ENCODE measurements around the gene CLCN6. TPM values are rescaled to one million over a fixed set of nuclear protein-coding genes. Genes with fewer than 3 reads are reported as not detected.
A peak's percentile ranks its signal among the peaks of the same experiment; 100 is the strongest.

Gene CLCN6
- total and polyA plus RNA-seq, 4 donors, result 16.5 to 49.3 (median 27.0) TPM

- WGBS (ENCODE audit: insufficient coverage), result 67% methylated on average over 9 of the region's 10 CpGs
- H3K27ac ChIP-seq (ENCODE audit: low read depth, low read length), result no peak overlapping the region
- peaks cover 17% of the 10 kb centered on the region for H3K4me1 ChIP-seq (ENCODE audit: control insufficient read depth, insufficient read depth, low read length)
- no peaks in the 10 kb centered on the region for H3K9me3 ChIP-seq (ENCODE audit: control insufficient read depth, insufficient read depth, low read length)
- no peaks in the 10 kb centered on the region for H3K36me3 ChIP-seq (ENCODE audit: control insufficient read depth, insufficient read depth, low read length)
- no peak overlapping the region for H3K4me3 ChIP-seq (ENCODE audit: low read depth, low read length)
- H3K27me3 ChIP-seq (ENCODE audit: control insufficient read depth, insufficient read depth, low read length), result no peaks in the 10 kb centered on the region
- DNase-seq (ENCODE audit: low read depth in 4 of 6, low spot score in 6 of 6), result no peak
Observed at GRCh38 chr1:11874258-11874562, 68.2 kb downstream of the CLCN6 start.

GRCh38 chr1:11874624-11875023, 68.6 kb downstream of the CLCN6 start:
- Histone ChIP-seq H3K27me3 (ENCODE audit: control insufficient read depth, insufficient read depth, low read length) (no peaks in the 10 kb centered on the region), H3K4me3 (ENCODE audit: low read depth, low read length) (no peak overlapping the region), H3K4me1 (ENCODE audit: control insufficient read depth, insufficient read depth, low read length) (peaks cover 21% of the 10 kb centered on the region), H3K9me3 (ENCODE audit: control insufficient read depth, insufficient read depth, low read length) (no peaks in the 10 kb centered on the region), H3K36me3 (ENCODE audit: control insufficient read depth, insufficient read depth, low read length) (no peaks in the 10 kb centered on the region), H3K27ac (ENCODE audit: low read depth, low read length) (no peak overlapping the region)
- WGBS (ENCODE audit: insufficient coverage), result 82% methylated on average over 6 of the region's 6 CpGs
- DNase-seq (ENCODE audit: low read depth in 4 of 6, low spot score in 6 of 6), result no peak

GRCh38 chr1:11875094-11875493, 69.1 kb downstream of the CLCN6 start:
- Histone ChIP-seq H3K27ac (ENCODE audit: low read depth, low read length) (no peak overlapping the region), H3K4me3 (ENCODE audit: low read depth, low read length) (no peak overlapping the region), H3K9me3 (ENCODE audit: control insufficient read depth, insufficient read depth, low read length) (no peaks in the 10 kb centered on the region), H3K36me3 (ENCODE audit: control insufficient read depth, insufficient read depth, low read length) (no peaks in the 10 kb centered on the region), H3K4me1 (ENCODE audit: control insufficient read depth, insufficient read depth, low read length) (peaks cover 26% of the 10 kb centered on the region), H3K27me3 (ENCODE audit: control insufficient read depth, insufficient read depth, low read length) (no peaks in the 10 kb centered on the region)
- DNase-seq (ENCODE audit: low read depth in 4 of 6, low spot score in 6 of 6), result no peak
- WGBS (ENCODE audit: insufficient coverage), result 86% methylated on average over 10 of the region's 10 CpGs

- Histone ChIP-seq H3K27me3 (ENCODE audit: control insufficient read depth, insufficient read depth, low read length) (no peaks in the 10 kb centered on the region), H3K4me3 (ENCODE audit: low read depth, low read length) (no peak overlapping the region), H3K9me3 (ENCODE audit: control insufficient read depth, insufficient read depth, low read length) (no peaks in the 10 kb centered on the region), H3K36me3 (ENCODE audit: control insufficient read depth, insufficient read depth, low read length) (no peaks in the 10 kb centered on the region), H3K27ac (ENCODE audit: low read depth, low read length) (no peak overlapping the region), H3K4me1 (ENCODE audit: control insufficient read depth, insufficient read depth, low read length) (peaks cover 46% of the 10 kb centered on the region)
- WGBS (ENCODE audit: insufficient coverage), result 70% methylated on average over 3 of the region's 6 CpGs
- DNase-seq (ENCODE audit: low read depth in 4 of 6, low spot score in 6 of 6), result no peak
Observed at GRCh38 chr1:11877074-11877473, 71.1 kb downstream of the CLCN6 start.

DNA sequence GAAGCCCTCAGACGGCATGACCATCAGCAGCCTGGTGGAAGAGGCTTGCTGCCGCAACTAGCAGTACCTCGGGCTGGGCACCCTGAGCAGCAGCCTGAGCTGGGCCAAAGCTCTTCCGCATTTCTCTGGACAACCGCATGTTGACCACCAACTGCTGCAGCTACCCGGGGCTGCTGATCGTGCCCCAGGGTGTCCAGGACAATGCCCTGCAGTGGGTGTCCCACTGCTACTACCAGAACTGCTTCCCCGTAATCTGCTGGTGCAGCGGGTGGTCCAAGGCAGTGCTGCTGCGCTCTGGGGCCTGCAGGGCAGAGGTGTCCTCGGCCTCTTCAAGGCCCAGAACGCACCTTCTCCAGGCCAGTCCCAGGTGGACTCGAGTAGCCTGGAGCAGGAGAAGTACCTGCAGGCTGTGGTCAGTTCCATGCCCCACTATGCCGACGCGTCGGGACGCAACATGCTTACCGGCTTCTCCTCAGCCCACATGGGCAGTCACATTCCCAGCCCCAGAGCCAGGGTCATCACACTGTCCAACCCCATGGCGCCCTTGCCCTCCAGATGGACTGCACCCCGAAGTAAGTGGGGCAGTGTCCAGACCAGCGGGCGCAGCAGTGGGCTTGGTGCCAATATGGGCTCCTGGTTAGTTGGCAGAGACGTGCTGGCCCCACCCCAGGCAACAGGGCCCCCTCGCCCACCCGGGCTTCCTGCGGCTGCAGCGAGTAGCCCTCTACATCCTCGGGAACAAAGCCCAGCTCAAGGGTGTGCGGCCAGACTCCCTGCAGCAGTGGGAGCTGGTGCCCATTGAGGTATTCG, 72.3 kb downstream of the CLCN6 start:
- H3K4me1 ChIP-seq (ENCODE audit: control insufficient read depth, insufficient read depth, low read length), result peaks cover 52% of the 10 kb centered on the region
- no peak overlapping the region for H3K4me3 ChIP-seq (ENCODE audit: low read depth, low read length)
- no peaks in the 10 kb centered on the region for H3K9me3 ChIP-seq (ENCODE audit: control insufficient read depth, insufficient read depth, low read length)
- H3K27ac ChIP-seq (ENCODE audit: low read depth, low read length), result no peak overlapping the region
- no peak for DNase-seq (ENCODE audit: low read depth in 4 of 6, low spot score in 6 of 6)
- 88% methylated on average over 31 of the region's 31 CpGs for WGBS (ENCODE audit: insufficient coverage)
- no peaks in the 10 kb centered on the region for H3K27me3 ChIP-seq (ENCODE audit: control insufficient read depth, insufficient read depth, low read length)
- H3K36me3 ChIP-seq (ENCODE audit: control insufficient read depth, insufficient read depth, low read length), result no peaks in the 10 kb centered on the region

DNA sequence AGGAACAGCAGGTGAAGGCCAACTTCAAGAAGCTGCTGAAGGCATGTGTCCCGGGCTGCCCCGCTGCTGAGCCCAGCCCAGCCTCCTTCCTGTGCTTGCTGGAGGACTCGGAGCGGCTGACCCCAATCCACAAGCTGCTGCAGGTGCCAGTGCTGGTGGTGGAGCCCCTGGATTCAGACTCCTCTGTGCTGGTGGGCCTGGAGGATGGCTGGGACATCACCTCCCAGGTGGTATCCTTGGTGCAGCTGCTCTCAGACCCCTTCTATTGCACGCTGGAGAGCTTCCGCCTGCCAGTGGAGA, 72.8 kb downstream of the CLCN6 start:
- Histone ChIP-seq H3K27ac (ENCODE audit: low read depth, low read length) (no peak overlapping the region), H3K4me1 (ENCODE audit: control insufficient read depth, insufficient read depth, low read length) (peaks cover 51% of the 10 kb centered on the region), H3K36me3 (ENCODE audit: control insufficient read depth, insufficient read depth, low read length) (no peaks in the 10 kb centered on the region), H3K27me3 (ENCODE audit: control insufficient read depth, insufficient read depth, low read length) (no peaks in the 10 kb centered on the region), H3K4me3 (ENCODE audit: low read depth, low read length) (no peak overlapping the region), H3K9me3 (ENCODE audit: control insufficient read depth, insufficient read depth, low read length) (no peaks in the 10 kb centered on the region)
- DNase-seq (ENCODE audit: low read depth in 4 of 6, low spot score in 6 of 6), result no peak
- 86% methylated on average over 6 of the region's 6 CpGs for WGBS (ENCODE audit: insufficient coverage)

DNA sequence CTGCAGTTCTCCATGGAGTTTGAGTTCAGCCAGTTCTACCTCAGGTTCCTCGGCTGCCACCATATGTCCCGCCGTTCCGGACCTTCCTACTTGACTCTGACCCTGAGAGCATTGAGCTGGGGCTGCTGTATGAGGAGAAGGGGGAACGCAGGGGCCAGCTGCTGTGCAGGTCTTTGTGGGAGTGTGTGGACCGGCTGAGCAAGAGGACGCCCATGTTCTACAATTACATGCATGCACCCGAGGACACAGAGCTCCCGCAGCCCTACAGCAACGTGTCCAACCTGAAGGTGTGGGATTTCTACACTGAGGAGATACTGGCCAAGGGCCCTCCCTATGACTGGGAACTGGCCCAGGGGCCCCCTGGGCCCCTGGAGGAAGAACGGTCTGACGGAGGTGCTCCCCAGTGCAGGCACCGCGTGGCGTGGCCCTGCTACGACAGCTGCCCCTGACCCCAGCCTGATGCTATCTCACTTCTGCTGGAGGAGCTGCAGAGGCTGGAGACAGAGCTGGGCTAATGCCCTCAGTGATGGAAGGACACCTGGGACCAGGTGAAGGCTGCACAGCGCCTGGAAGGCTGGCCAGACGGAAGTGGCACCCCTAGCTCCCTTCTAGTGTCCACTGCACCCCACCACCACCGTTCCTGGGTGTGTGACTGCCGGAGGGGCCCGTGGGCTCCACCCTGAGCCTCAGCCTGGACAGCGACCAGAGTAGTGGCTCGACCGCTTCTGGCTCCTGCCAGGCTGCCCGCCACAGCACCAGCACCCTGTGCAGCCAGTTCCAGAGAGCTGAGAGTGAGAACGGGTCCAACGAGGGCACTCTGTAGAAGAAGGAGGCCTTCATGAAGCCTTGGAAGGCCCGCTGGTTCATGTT, 73.6 kb downstream of the CLCN6 start:
- WGBS (ENCODE audit: insufficient coverage), result 89% methylated on average over 19 of the region's 28 CpGs
- Histone ChIP-seq H3K4me3 (ENCODE audit: low read depth, low read length) (no peak overlapping the region), H3K9me3 (ENCODE audit: control insufficient read depth, insufficient read depth, low read length) (no peaks in the 10 kb centered on the region), H3K27ac (ENCODE audit: low read depth, low read length) (no peak overlapping the region), H3K4me1 (ENCODE audit: control insufficient read depth, insufficient read depth, low read length) (peaks cover 44% of the 10 kb centered on the region), H3K36me3 (ENCODE audit: control insufficient read depth, insufficient read depth, low read length) (no peaks in the 10 kb centered on the region), H3K27me3 (ENCODE audit: control insufficient read depth, insufficient read depth, low read length) (no peaks in the 10 kb centered on the region)
- DNase-seq (ENCODE audit: low read depth in 4 of 6, low spot score in 6 of 6), result no peak

- peaks cover 40% of the 10 kb centered on the region for H3K4me1 ChIP-seq (ENCODE audit: control insufficient read depth, insufficient read depth, low read length)
- no peak overlapping the region for H3K27ac ChIP-seq (ENCODE audit: low read depth, low read length)
- 70% methylated on average over 10 of the region's 12 CpGs for WGBS (ENCODE audit: insufficient coverage)
- H3K9me3 ChIP-seq (ENCODE audit: control insufficient read depth, insufficient read depth, low read length), result no peaks in the 10 kb centered on the region
- no peak for DNase-seq (ENCODE audit: low read depth in 4 of 6, low spot score in 6 of 6)
- no peaks in the 10 kb centered on the region for H3K36me3 ChIP-seq (ENCODE audit: control insufficient read depth, insufficient read depth, low read length)
- no peaks in the 10 kb centered on the region for H3K27me3 ChIP-seq (ENCODE audit: control insufficient read depth, insufficient read depth, low read length)
- H3K4me3 ChIP-seq (ENCODE audit: low read depth, low read length), result no peak overlapping the region
Observed at GRCh38 chr1:11880181-11880575, 74.2 kb downstream of the CLCN6 start.

DNA sequence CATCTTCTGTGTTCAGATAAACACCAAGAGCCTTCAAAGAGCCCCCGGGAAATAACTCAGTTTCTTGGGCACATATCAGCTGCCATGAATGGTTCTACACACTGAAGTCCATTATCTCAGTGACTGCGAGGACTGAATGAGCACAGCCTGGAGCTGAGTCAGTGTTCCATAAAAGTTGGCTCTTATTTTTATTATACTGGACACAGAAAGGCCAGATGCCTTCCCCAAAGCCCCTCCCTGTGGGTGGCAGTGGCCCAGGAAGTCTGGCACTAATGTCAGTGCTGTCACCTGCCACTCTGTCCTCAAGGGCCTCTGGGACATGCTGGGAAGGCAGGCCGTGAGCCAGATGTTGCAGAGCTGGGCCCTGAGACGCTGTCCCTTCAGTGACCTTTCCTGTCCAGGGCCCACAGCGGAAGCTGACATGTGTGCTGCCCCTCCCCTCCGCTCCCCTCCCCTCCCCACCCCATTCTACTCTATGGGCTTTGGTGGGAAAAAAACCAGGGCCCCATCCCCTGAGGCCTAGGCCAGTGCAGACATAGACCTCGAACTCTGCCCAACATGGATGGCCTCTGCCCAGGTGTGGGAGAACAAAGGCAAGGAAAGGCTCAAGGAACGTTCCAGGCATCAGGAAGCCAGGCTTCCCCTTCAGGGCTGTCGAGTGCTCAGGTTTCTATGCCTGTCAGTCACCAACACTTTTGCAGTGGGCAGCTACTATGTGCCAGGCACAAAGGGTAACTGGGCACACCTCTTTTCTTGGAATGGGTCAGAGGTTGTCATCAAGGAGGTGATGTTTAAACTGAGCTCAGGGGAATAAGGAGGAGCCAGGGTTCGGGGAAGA, 75.1 kb downstream of the CLCN6 start:
- no peaks in the 10 kb centered on the region for H3K9me3 ChIP-seq (ENCODE audit: control insufficient read depth, insufficient read depth, low read length)
- peak overlapping the region; percentile 17 for H3K27ac ChIP-seq (ENCODE audit: low read depth, low read length)
- WGBS (ENCODE audit: insufficient coverage), result 35% methylated on average over 8 of the region's 10 CpGs
- H3K4me1 ChIP-seq (ENCODE audit: control insufficient read depth, insufficient read depth, low read length), result peaks cover 40% of the 10 kb centered on the region
- H3K27me3 ChIP-seq (ENCODE audit: control insufficient read depth, insufficient read depth, low read length), result no peaks in the 10 kb centered on the region
- H3K36me3 ChIP-seq (ENCODE audit: control insufficient read depth, insufficient read depth, low read length), result no peaks in the 10 kb centered on the region
- peak; percentile 24 to 78 (median 41) for DNase-seq (ENCODE audit: low read depth in 4 of 6, low spot score in 6 of 6)
- no peak overlapping the region for H3K4me3 ChIP-seq (ENCODE audit: low read depth, low read length)

All from spinal cord (tissue), 10 donors.